Measurements from ENCODE around the gene GPX2. TPM values are rescaled to one million over a fixed set of nuclear protein-coding genes. Genes with fewer than 3 reads are reported as not detected.
A peak's percentile ranks its signal among the peaks of the same experiment; 100 is the strongest.

GPX2 gene
- total and polyA plus RNA-seq, 2 of the 4 experiments (the other 2 are of a cell fraction), result not detected

DNA sequence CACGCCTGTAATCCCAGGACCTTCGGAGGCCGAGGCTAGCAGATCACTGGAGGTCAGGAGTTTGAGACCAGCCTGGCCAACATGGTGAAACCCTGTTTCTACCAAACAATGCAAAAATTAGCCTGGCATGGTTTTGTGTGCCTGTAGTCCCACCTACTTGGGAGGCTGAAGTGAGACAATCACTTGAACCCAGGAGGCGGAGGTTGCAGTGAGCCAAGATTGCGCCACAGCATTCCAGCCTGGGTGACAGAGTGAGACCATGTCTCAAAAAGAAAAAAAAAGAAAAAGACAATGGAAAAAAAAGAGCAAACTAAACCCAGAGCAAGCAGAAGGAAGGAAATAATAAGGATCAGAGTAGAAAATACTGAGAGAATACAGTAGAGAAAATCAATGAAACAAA is 22.9 kb downstream of the GPX2 start:
- 80% methylated on average over 1 of the region's 5 CpGs; no CpG with 5 or more reads in 1 of the 2 experiments for WGBS, 2 experiments (ENCODE audit: extremely low coverage in 2 of 2, insufficient read length in 1 of 2)
- no TSS peak for BruUV-seq (replicated peaks)
- TF ChIP-seq SMC3 (IDR thresholded peaks at IDR 0.05; ENCODE audit: low read depth, low read length), result no peak
- TF ChIP-seq CEBPB (IDR thresholded peaks at IDR 0.05; ENCODE audit: low read depth, low read length), result peak; percentile 47; the same call in 1 of the 2 replicates
- TF ChIP-seq USF2 (IDR thresholded peaks at IDR 0.05; ENCODE audit: low read depth, low read length), result no peak
- no peak for TF ChIP-seq FOS (IDR thresholded peaks at IDR 0.05; ENCODE audit: low read depth, low read length)

More for the DNA sequence above, 22.9 kb downstream of the GPX2 start:
- dilution Hi-C loops (cut with HindIII; ENCODE audit: low sequenced_read_pairs, unreplicated experiment), result no loop called here
- ATAC-seq (ENCODE audit: low read depth) (no peak), DNase-seq (no peak)
- peaks cover 6% of the 10 kb centered on the region for H3K4me1 ChIP-seq (ENCODE audit: control insufficient read depth, insufficient read depth, low read length)
- no peak overlapping the region for H4K91ac ChIP-seq (ENCODE audit: insufficient read depth, low read depth, low read length)
- H2BK20ac ChIP-seq (ENCODE audit: low read depth, low read length), result no peak overlapping the region
- ChIA-PET POLR2A (ENCODE audit: unreplicated experiment) (no interaction called here), CTCF (interaction anchor here (0.6 kb wide), 1 partner anchor 410 kb away, joined by 4 read pairs; no protein-coding TSS in a partner anchor)
- H2BK5ac ChIP-seq (ENCODE audit: low read depth, low read length, poor library complexity, severe bottlenecking), result no peak overlapping the region
- H3K4me3 ChIP-seq (ENCODE audit: insufficient read depth, low read depth, low read length), result no peak overlapping the region
- H3K4ac ChIP-seq (ENCODE audit: low read depth, low read length), result no peak overlapping the region
- no peak overlapping the region for H3K18ac ChIP-seq (ENCODE audit: low read depth, low read length)
- H3K36me3 ChIP-seq (ENCODE audit: control insufficient read depth, insufficient read depth, low read length), result peaks cover 3% of the 10 kb centered on the region; the same call in 1 of the 2 replicates
- no peaks in the 10 kb centered on the region for H3K9me3 ChIP-seq (ENCODE audit: control insufficient read depth, insufficient read depth, low read length)
- no peak overlapping the region for H3K4me2 ChIP-seq (ENCODE audit: low read depth, low read length)
- no peak overlapping the region for H2AK5ac ChIP-seq (ENCODE audit: low read depth, low read length)
- no peak overlapping the region for H4K8ac ChIP-seq (ENCODE audit: low read depth in 2 of 2, low read length in 2 of 2)
- H3K14ac ChIP-seq (replicated peaks; ENCODE audit: low read depth, low read length), result no peak overlapping the region
- peaks cover 31 to 61% of the 10 kb centered on the region in 2 experiments for H3K79me1 ChIP-seq (ENCODE audit: low read depth in 1 of 2, low read length in 2 of 2)
- H2AK9ac ChIP-seq (replicated peaks; ENCODE audit: low read depth, low read length, poor library complexity), result no peak overlapping the region
- no peak overlapping the region for H3K23ac ChIP-seq (ENCODE audit: low read depth, low read length)
- no peak overlapping the region for H3K56ac ChIP-seq (ENCODE audit: extremely low read depth, insufficient read depth, low read length)
- H3K9me1 ChIP-seq (ENCODE audit: insufficient read depth, low read length), result peaks cover 12% of the 10 kb centered on the region
- H2BK120ac ChIP-seq (ENCODE audit: low read depth, low read length), result no peak overlapping the region
- no peak overlapping the region for H2AFZ ChIP-seq (replicated peaks; ENCODE audit: low read length, poor library complexity)
- H4K20me1 ChIP-seq (ENCODE audit: insufficient read depth, low read length), result peaks cover 18% of the 10 kb centered on the region
- intact Hi-C loops (cut with micrococcal nuclease), result no loop called here
- in situ Hi-C loops (cut with MboI; ENCODE audit: low sequenced_read_pairs), result loop anchor here (25.0 kb wide), 1 partner anchor 382 kb away; the partner anchor contains the start of genes HSPA2 and PPP1R36
- H2BK15ac ChIP-seq (ENCODE audit: low read depth, low read length), result no peak overlapping the region
- no peak overlapping the region for H3K27ac ChIP-seq (ENCODE audit: insufficient read depth, low read length)
- H4K5ac ChIP-seq (ENCODE audit: low read depth, low read length), result no peak overlapping the region
- no peak overlapping the region for H3K9ac ChIP-seq (ENCODE audit: low read depth, low read length)
- no peaks in the 10 kb centered on the region for H3K27me3 ChIP-seq (ENCODE audit: control insufficient read depth, insufficient read depth, low read length)
